Effector CD8-positive, alpha-beta T cell (primary cell): ENCODE measurements around the gene SPTBN4.
"Not testable (repeated sequence)": the region's sequence is repeated elsewhere in the genome, so short reads cannot be mapped to it uniquely, and the experiment has no call there.

Experiments used
- DNase-seq: peaks from one replicate; lab custom pipeline; 2025; lab: John Stamatoyannopoulos, UW

SPTBN4 gene

DNA sequence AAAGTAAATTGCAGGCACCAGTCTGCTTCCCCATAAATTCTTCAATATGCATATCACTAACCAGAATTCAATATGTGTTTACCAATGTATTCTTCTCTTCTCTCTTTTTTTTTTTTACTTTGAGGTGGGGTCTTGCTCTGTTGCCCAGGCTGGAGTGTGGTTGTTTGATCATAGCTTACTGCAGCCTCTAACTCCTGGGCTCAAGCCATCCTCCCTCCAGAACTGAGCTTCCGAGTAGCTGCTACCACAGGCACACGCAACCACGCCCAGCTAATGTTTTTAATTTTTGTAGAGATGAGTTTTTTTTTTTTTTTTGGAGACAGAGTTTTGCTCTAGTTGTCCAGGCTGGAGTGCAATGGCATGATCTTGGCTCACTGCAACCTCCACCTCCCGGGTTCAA lies 151.2 kb downstream of the SPTBN4 start:
- DNase-seq: no peak

DNA sequence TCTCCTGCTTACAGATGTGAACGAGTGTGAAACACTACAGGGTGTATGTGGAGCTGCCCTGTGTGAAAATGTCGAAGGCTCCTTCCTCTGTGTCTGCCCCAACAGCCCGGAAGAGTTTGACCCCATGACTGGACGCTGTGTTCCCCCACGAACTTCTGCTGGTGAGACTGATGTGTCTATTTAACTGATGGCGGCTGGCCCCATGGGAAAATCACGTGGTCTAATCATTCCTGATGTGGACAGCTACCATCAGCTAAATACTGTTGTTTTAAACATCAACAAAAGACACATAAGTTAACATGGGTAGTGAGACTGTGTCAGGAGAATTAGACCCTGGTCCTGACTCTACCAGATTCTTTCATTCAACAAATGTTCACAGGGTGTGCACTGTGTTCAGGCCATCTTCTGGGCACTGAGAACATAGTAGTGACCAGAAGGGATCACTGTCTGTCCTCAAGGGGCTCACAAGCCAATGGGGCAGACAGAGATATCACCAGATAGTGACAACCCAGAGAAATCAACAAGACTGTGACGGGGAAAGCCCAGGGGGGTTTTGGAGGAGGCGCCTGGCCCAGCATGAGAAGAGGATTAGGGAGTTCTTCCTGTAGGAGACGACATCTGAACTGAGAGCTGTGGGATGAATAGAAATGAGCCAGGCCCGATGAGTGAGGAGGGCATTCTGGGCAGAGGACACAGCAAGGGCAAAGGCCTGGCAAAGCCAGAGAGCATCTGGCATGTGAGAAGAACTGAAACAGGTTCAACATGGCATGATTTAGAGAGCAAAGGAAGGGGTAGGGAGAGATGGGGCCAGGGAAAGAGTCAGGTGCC lies 152.7 kb downstream of the SPTBN4 start:
- DNase-seq: no peak

DNA sequence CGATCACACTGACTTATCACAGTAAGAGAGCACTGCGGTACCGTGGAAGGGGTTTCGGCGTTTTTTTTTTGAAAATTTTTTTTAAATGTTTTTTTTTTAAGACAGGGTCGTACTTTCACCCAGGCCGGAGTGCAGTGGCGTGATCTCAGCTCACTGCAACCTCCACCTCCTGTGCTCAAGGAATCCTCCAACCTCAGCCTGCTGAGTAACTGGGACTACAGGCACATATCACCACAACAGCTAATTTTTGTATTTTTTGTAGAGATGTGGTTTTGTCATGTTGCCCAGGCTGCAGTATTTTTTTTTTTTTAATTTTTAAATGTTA lies 153.3 kb downstream of the SPTBN4 start:
- DNase-seq: no peak

DNA sequence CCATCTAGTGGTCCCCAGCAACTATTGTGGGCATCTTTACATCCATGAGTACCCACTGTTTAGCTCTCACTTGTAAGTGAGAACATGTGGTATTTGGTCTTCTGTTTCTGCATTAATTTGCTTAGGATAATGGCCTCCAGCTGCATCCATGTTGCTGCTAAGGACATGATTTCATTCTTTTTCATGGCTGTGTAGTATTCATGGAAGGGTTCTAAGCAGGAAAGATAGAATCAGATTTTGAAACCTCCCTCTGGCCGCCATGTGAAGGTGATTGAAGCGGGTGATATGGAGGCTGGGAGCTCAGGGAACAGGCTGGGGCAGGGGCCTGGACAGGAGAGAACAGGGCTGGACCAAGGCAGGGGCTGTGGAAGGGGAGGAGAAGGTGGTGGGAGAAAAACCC lies 154.5 kb downstream of the SPTBN4 start:
- DNase-seq: no peak

DNA sequence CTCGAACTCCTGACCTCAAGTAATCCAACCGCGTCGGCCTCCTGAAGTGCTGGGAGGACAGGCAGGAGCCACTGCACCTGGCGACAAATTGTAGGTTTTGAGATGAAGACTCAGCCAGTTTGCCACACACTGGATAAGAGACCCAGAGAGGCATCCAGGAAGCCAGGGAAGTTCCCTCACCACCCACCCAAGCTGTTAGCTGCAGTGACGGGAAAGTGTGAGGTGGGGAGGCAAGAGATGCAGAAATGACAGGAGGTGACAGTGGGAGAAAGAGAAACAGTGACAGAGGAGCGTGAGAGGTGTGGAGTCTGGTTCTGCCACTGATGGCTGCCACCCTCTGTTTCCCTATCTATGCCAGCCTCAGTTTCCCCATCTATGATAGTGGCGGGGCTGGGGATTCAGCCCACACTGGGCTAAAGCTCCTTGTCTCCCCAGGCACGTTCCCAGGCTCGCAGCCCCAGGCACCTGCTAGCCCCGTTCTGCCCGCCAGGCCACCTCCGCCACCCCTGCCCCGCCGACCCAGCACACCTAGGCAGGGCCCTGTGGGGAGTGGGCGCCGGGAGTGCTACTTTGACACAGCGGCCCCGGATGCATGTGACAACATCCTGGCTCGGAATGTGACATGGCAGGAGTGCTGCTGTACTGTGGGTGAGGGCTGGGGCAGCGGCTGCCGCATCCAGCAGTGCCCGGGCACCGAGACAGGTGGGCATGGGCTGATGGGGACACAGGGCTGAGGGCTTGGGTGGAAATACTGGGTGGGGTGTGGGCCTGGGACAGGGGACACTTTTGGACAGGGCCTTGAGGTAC lies 155.4 kb downstream of the SPTBN4 start:
- DNase-seq: no peak

DNA sequence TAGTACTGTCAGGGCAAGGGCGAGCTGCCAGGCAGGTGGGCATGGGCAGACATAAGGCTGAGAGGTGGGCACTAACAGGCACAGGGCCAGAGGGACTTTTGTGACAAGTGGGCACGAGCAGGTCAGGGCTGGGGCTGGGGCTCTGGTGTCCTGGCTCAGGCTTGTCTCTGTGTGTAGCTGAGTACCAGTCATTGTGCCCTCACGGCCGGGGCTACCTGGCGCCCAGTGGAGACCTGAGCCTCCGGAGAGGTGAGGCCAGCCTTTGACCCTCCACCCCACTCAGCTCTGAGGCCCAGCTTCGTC lies 155.9 kb downstream of the SPTBN4 start:
- DNase-seq: no peak

DNA sequence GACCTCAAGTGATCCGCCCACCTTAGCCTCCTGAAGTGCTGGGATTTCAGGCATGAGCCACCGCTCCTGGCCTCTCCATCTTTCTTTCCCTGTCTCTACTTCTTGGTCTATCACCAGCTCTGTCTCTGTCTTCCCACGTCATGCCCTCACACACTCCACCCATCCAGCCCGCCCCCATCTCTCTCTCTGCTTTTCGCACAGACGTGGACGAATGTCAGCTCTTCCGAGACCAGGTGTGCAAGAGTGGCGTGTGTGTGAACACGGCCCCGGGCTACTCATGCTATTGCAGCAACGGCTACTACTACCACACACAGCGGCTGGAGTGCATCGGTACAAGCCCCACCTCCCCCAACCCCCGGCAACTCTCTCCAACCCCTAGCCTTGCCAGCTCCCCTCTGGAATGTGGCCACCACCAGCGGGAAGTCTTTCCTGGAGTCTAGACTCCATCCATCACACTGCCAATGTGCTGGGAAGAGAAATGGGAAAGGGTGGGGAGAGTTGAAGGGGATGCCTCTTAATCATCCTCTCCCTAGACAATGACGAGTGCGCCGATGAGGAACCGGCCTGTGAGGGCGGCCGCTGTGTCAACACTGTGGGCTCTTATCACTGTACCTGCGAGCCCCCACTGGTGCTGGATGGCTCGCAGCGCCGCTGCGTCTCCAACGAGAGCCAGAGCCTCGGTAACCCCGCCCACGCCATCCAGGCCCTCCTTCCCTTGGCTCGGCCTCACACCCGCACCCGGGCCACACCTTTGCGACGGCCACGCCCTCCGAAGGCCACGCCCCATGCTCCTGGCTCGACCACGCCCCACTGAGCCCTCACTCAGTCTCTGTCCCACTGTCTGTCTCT lies 156.8 kb downstream of the SPTBN4 start:
- DNase-seq: no peak

DNA sequence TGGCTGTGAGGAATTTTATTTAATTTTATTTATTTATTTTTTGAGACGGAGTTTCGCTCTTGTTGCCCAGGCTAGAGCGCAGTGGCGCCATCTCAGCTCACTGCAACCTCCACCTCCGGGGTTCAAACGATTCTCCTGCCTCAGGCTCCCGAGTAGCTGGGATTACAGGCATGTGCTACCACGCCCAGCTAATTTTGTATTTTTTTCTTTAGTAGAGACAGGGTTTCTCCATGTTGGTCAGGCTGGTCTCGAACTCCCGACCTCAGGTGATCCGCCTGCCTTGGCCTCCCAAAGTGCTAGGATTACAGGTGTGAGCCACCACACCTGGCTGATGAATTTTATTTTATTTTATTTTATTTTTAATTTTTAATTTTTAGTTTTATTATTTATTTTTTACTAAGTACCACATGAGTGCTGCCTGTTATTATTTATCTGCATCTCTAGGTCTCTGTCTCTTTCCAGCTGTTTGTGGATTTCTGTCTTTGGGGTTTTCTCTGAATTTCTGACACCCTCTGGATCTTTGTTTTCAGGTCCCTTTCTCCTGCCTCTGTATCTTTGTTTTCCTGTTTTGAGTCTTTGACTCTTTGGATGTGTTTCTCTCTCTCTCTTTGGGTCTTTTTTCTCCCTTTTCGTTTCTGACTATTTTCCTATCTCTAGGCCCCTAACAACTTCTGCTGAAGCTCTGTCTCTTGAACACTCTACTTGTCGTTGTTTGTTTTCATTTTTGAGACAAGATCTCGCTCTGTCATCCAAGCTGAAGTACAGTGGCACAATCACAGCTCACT lies 157.8 kb downstream of the SPTBN4 start:
- DNase-seq: not testable (repeated sequence)

DNA sequence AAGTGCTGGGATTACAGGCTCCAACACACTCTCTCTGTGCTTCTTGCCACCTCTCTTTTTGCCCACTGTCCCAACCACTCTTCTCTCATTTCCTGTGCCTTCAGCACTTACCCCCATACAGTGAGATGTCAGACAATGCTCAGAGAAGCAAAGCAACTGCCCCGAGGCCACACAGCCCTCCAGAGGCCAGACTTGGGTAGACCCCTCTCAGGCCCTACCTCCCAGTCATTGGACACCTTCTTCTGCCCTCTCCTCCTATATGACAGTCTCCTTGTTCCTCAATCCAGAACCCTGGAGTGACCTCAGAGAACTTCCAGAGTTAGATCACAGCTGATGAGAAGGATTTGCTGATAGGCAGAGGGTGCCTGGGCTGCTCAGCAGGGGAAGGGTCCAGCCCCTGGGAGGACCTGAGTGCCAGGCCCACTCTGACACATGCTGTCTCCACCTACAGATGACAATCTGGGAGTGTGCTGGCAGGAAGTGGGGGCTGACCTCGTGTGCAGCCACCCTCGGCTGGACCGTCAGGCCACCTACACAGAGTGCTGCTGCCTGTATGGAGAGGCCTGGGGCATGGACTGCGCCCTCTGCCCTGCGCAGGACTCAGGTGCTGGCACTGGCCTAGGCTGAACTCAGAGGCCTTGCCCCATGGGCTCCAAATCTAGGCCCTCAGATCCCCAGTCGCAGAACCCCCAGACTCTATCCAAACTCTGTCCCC lies 158.8 kb downstream of the SPTBN4 start:
- DNase-seq: no peak
